HepG2 (cell line): Measurements from ENCODE around the gene GGA2. TPM values are rescaled to one million over a fixed set of nuclear protein-coding genes. Genes with fewer than 3 reads are reported as not detected.

Experiments used
- DZIP1 ChIP-seq: sonication (generic); formaldehyde crosslinking; IDR thresholded peaks from 2 replicates; pipeline ENCODE4 v1.5.0; 2020; ENCODE audit warnings: mild to moderate bottlenecking, missing genetic modification reagents
- HINFP ChIP-seq: sonication (generic); formaldehyde crosslinking; IDR thresholded peaks from 2 replicates; pipeline ENCODE4 v1.4.0; 2020; ENCODE audit warnings: low read depth, mild to moderate bottlenecking, missing genetic modification reagents
- KLF6 ChIP-seq: IDR thresholded peaks from 2 replicates; pipeline ENCODE4 v1.8.0; 2016; ENCODE audit warnings: missing biosample characterization, missing genetic modification reagents
- MEIS1 ChIP-seq: sonication (generic); formaldehyde crosslinking; IDR thresholded peaks from 2 replicates; pipeline ENCODE4 v1.9.0; 2021; ENCODE audit warnings: mild to moderate bottlenecking, missing genetic modification reagents, moderate library complexity, borderline replicate concordance
- NKX3-1 ChIP-seq: sonication (generic); formaldehyde crosslinking; IDR thresholded peaks from 2 replicates; pipeline ENCODE4 v1.5.0; 2020; ENCODE audit warnings: missing genetic modification reagents
- PREB ChIP-seq: sonication (generic); formaldehyde crosslinking; IDR thresholded peaks from 2 replicates; pipeline ENCODE4 v1.4.0; 2020; ENCODE audit warnings: missing genetic modification reagents
- SATB2 ChIP-seq: sonication (generic); formaldehyde crosslinking; IDR thresholded peaks from 2 replicates; pipeline ENCODE4 v1.5.0; 2020; ENCODE audit warnings: missing genetic modification reagents
- SIX4 ChIP-seq: sonication (generic); formaldehyde crosslinking; IDR thresholded peaks from 2 replicates; pipeline ENCODE4 v1.4.0; 2020; ENCODE audit warnings: missing genetic modification reagents
- SKI ChIP-seq: fragments of 450-650 bp; IDR thresholded peaks from one replicate; pipeline ENCODE4 v1.6.1; 2018; ENCODE audit warnings: mild to moderate bottlenecking; ENCODE audit not compliant: partially characterized antibody
- SP140L ChIP-seq: sonication (generic); formaldehyde crosslinking; IDR thresholded peaks from 2 replicates; pipeline ENCODE4 v1.4.0; 2020; ENCODE audit warnings: missing genetic modification reagents, borderline replicate concordance
- ZBTB4 ChIP-seq: sonication (generic); formaldehyde crosslinking; IDR thresholded peaks from 2 replicates; pipeline ENCODE4 v1.4.0; 2020; ENCODE audit warnings: missing genetic modification reagents, mild to moderate bottlenecking, borderline replicate concordance
- ZMAT3 ChIP-seq: sonication (generic); formaldehyde crosslinking; conservative IDR thresholded peaks from 2 replicates; pipeline ENCODE4 v1.7.0; 2021; ENCODE audit warnings: missing genetic modification reagents
- ZMYM3 ChIP-seq: sonication (generic); formaldehyde crosslinking; IDR thresholded peaks from 2 replicates; pipeline ENCODE4 v1.5.1; 2020; ENCODE audit warnings: mild to moderate bottlenecking, missing genetic modification reagents
- ZNF383 ChIP-seq: sonication (generic); formaldehyde crosslinking; IDR thresholded peaks from 2 replicates; pipeline ENCODE4 v1.4.0; 2020; ENCODE audit warnings: missing genetic modification reagents, mild to moderate bottlenecking, borderline replicate concordance
- ZNF670 ChIP-seq: sonication (generic); formaldehyde crosslinking; IDR thresholded peaks from 2 replicates; pipeline ENCODE4 v1.8.0; 2022; ENCODE audit warnings: mild to moderate bottlenecking, missing genetic modification reagents, borderline replicate concordance
- ZNF800 ChIP-seq: sonication (generic); formaldehyde crosslinking; IDR thresholded peaks from 2 replicates; pipeline ENCODE4 v1.4.0; 2020; ENCODE audit warnings: missing genetic modification reagents
- polyA plus RNA-seq, 8 experiments: library from polyadenylated mRNA; depleted of rRNA in 3 of 8; stranded (reverse) in 7 of 8; unstranded in 1 of 8; fragments of >200 nt; fragmentation: Illumina TruSeq in 4 of 8; extraction: Trizol in 4 of 8; gene quantifications; 2 replicates each; pipeline versions ENCODE4 v1.2.1 to v1.2.3, GENCODE V29; 2011 to 2016; ENCODE audit warnings: low read depth in 4 of 8, missing spikeins in 1 of 8, mixed read lengths in 1 of 8; ENCODE audit not compliant: insufficient read depth in 1 of 8
- total RNA-seq, 5 experiments: library from RNA; depleted of rRNA; stranded (reverse); fragments of >200 nt; fragmentation: Illumina TruSeq; extraction: Trizol; gene quantifications; 2 replicates each; pipeline ENCODE4 v1.2.3, GENCODE V29; 2016; ENCODE audit warnings: low read depth in 1 of 5

The GGA2 gene
- total and polyA plus RNA-seq, 2 of the 13 experiments (the other 11 are each of a cell fraction or from before 2014, with no cell fraction given): 51.5 to 69.8 TPM

- TF ChIP-seq SKI (peak; percentile 95), KLF6 (peak; percentile 81), ZNF800 (CRISPR knock-in tag) (peak; percentile 49), DZIP1 (CRISPR knock-in tag) (no peak), MEIS1 (CRISPR knock-in tag) (peak; percentile 98), ZMYM3 (no peak; the same call in none of the 2 replicates), HINFP (CRISPR knock-in tag) (peak; percentile 71; the same call in 1 of the 2 replicates), ZBTB4 (peak; percentile 89), SP140L (CRISPR knock-in tag) (peak; percentile 36; the same call in 1 of the 2 replicates), ZNF383 (CRISPR knock-in tag) (peak; percentile 47; the same call in 1 of the 2 replicates), ZNF670 (CRISPR knock-in tag) (peak; percentile 92; the same call in 1 of the 2 replicates), PREB (no peak), SIX4 (CRISPR knock-in tag) (peak; percentile 80), NKX3-1 (CRISPR knock-in tag) (peak; percentile 78), ZMAT3 (CRISPR knock-in tag) (peak; percentile 80; the same call in 1 of the 2 replicates), SATB2 (CRISPR knock-in tag) (no peak)
Observed at GRCh38 chr16:23539984-23540816, 29.9 kb upstream of the GGA2 start (continued).
